HEK293 (cell line): Measurements from ENCODE around the gene ZFP62.

Source experiments
- CTCF ChIA-PET: fragments of 350-600 bp; formaldehyde crosslinking; extraction: SDS; loops from one replicate; lab custom pipeline; 2021; ENCODE audit warnings: antibody characterized with exemption; lab: Yijun Ruan, JAX
- POLR2A ChIA-PET: fragments of 300-600 bp; formaldehyde crosslinking; extraction: SDS; loops from one replicate; lab custom pipeline; 2020; ENCODE audit warnings: antibody characterized with exemption, inconsistent platforms; lab: Yijun Ruan, JAX
- H3K27ac ChIP-seq: fragments of 200-500 bp; sonication (Bioruptor generic); 2 replicates; pipeline ENCODE4 v1.5.1; 2014; ENCODE audit warnings: low read depth, low read length, control low read depth, inconsistent platforms; ENCODE audit errors: extremely low read depth
- H3K36me3 ChIP-seq, 2 experiments: fragments of 200-500 bp in 1 of 2; sonication (Bioruptor generic) in 1 of 2; 1 replicate in 1 of 2; 2 replicates in 1 of 2; pipeline ENCODE4 v1.5.1; 2014 to 2017; ENCODE audit warnings: inconsistent platforms in 2 of 2, low read length in 2 of 2; ENCODE audit not compliant: control insufficient read depth in 2 of 2, insufficient read depth in 1 of 2
- H3K4me1 ChIP-seq: fragments of 200-500 bp; sonication (Bioruptor generic); 2 replicates; pipeline ENCODE4 v1.5.1; 2014; ENCODE audit warnings: mild to moderate bottlenecking, low read length, inconsistent platforms; ENCODE audit not compliant: control insufficient read depth, insufficient read depth
- H3K4me3 ChIP-seq: 2 replicates; pipeline ENCODE4 v1.5.1; 2011; ENCODE audit warnings: low read depth, mild to moderate bottlenecking, control low read depth, low read length, moderate library complexity
- H3K9me3 ChIP-seq: fragments of 200-500 bp; sonication (Bioruptor generic); 2 replicates; pipeline ENCODE4 v1.5.1; 2014; ENCODE audit warnings: low read depth, low read length, inconsistent platforms; ENCODE audit not compliant: control insufficient read depth, insufficient read depth
- IKZF3 ChIP-seq: fragments of 450-650 bp; IDR thresholded peaks from 2 replicates; pipeline ENCODE4 v1.5.0; 2018; ENCODE audit warnings: missing biosample characterization, mild to moderate bottlenecking, missing genetic modification characterization, moderate library complexity
- INSM2 ChIP-seq: fragments of 450-650 bp; formaldehyde crosslinking; IDR thresholded peaks from 2 replicates; pipeline ENCODE4 v1.5.1; 2016; ENCODE audit warnings: missing biosample characterization, missing genetic modification characterization
- KLF1 ChIP-seq: fragments of 450-650 bp; formaldehyde crosslinking; IDR thresholded peaks from 2 replicates; pipeline ENCODE4 v1.5.1; 2016; ENCODE audit warnings: missing biosample characterization, missing genetic modification characterization
- KLF9 ChIP-seq: fragments of 450-650 bp; formaldehyde crosslinking; IDR thresholded peaks from 2 replicates; pipeline ENCODE4 v1.5.1; 2016; ENCODE audit warnings: missing biosample characterization, missing genetic modification characterization, low read depth
- SP3 ChIP-seq: fragments of 450-650 bp; formaldehyde crosslinking; IDR thresholded peaks from 2 replicates; pipeline ENCODE4 v1.5.1; 2016; ENCODE audit warnings: missing biosample characterization, missing genetic modification characterization
- ZBTB8A ChIP-seq: fragments of 450-650 bp; formaldehyde crosslinking; IDR thresholded peaks from 2 replicates; pipeline ENCODE4 v1.5.1; 2016; ENCODE audit warnings: missing biosample characterization, missing genetic modification characterization
- ZFP41 ChIP-seq: fragments of 450-650 bp; formaldehyde crosslinking; IDR thresholded peaks from 2 replicates; pipeline ENCODE4 v1.5.1; 2016; ENCODE audit warnings: missing biosample characterization, missing genetic modification characterization, borderline replicate concordance
- ZFP69B ChIP-seq: fragments of 450-650 bp; formaldehyde crosslinking; IDR thresholded peaks from 2 replicates; pipeline ENCODE4 v1.5.1; 2016; ENCODE audit warnings: missing biosample characterization, missing genetic modification characterization
- ZNF184 ChIP-seq: fragments of 450-650 bp; IDR thresholded peaks from 2 replicates; pipeline ENCODE4 v1.5.1; 2018; ENCODE audit warnings: missing biosample characterization, mild to moderate bottlenecking, missing genetic modification characterization
- ZNF24 ChIP-seq: fragments of 450-650 bp; formaldehyde crosslinking; IDR thresholded peaks from 2 replicates; pipeline ENCODE4 v1.5.1; 2016; ENCODE audit warnings: missing biosample characterization, missing genetic modification characterization
- ZNF302 ChIP-seq: fragments of 450-650 bp; formaldehyde crosslinking; IDR thresholded peaks from 2 replicates; pipeline ENCODE4 v1.5.1; 2016; ENCODE audit warnings: missing biosample characterization, missing genetic modification characterization, low read depth
- ZNF324 ChIP-seq: fragments of 450-650 bp; formaldehyde crosslinking; IDR thresholded peaks from 2 replicates; pipeline ENCODE4 v1.5.1; 2016; ENCODE audit warnings: missing biosample characterization, missing genetic modification characterization
- ZNF354C ChIP-seq: fragments of 450-650 bp; formaldehyde crosslinking; IDR thresholded peaks from 2 replicates; pipeline ENCODE4 v1.5.1; 2016; ENCODE audit warnings: missing biosample characterization, missing genetic modification characterization, low read depth, borderline replicate concordance
- ZNF416 ChIP-seq: fragments of 450-650 bp; formaldehyde crosslinking; IDR thresholded peaks from 2 replicates; pipeline ENCODE4 v1.5.1; 2016; ENCODE audit warnings: missing biosample characterization, missing genetic modification characterization
- ZNF423 ChIP-seq: fragments of 450-650 bp; formaldehyde crosslinking; IDR thresholded peaks from 2 replicates; pipeline ENCODE4 v1.5.1; 2016; ENCODE audit warnings: missing biosample characterization, missing genetic modification characterization
- ZNF561 ChIP-seq: fragments of 450-650 bp; IDR thresholded peaks from 2 replicates; pipeline ENCODE4 v1.5.1; 2018; ENCODE audit warnings: missing biosample characterization, missing genetic modification characterization, borderline replicate concordance
- ZNF629 ChIP-seq: fragments of 450-650 bp; formaldehyde crosslinking; IDR thresholded peaks from 2 replicates; pipeline ENCODE4 v1.5.1; 2017; ENCODE audit warnings: missing biosample characterization, missing genetic modification characterization
- ZNF645 ChIP-seq: fragments of 450-650 bp; formaldehyde crosslinking; IDR thresholded peaks from 2 replicates; pipeline ENCODE4; 2016; ENCODE audit warnings: missing biosample characterization, missing genetic modification characterization
- ZNF776 ChIP-seq: fragments of 450-650 bp; formaldehyde crosslinking; IDR thresholded peaks from 2 replicates; pipeline ENCODE4 v1.5.0; 2017; ENCODE audit warnings: missing biosample characterization, missing genetic modification characterization, borderline replicate concordance
- ZNF777 ChIP-seq: fragments of 450-650 bp; formaldehyde crosslinking; IDR thresholded peaks from 2 replicates; pipeline ENCODE4 v1.5.1; 2017; ENCODE audit warnings: missing biosample characterization, missing genetic modification characterization, borderline replicate concordance
- TF ChIP-seq, protein P1 (sequence below): fragments of 450-650 bp; formaldehyde crosslinking; conservative IDR thresholded peaks from 2 replicates; pipeline ENCODE4 v1.5.1; 2016; ENCODE audit warnings: low read depth, missing biosample characterization, missing genetic modification characterization

The ZFP62 gene

DNA sequence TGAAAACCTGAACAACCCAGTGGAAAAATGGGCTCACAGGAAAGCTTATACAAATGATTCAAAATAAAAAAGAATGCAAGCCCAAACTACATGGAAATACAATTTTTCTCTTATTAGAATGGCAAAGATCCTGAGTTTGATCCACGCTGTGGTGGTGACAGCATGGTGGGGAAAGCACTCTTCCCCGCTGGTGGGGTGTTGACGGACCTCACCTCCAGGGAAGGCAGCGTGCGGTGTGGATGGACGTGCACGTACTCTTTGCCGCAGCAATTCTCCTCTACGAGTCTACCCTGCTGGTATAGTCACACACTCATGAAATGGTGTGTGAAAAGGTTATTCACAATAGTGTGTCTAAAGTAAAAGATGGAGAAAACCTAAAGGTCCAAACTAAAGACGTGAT lies 5.9 kb upstream of the ZFP62 start:
- no peak overlapping the region for H3K4me3 ChIP-seq
- TF ChIP-seq ZNF184 (tag by site-specific recombination), result no peak
- no peak for TF ChIP-seq ZNF629 (tag by site-specific recombination)
- TF ChIP-seq ZNF354C (tag by site-specific recombination), result no peak
- TF ChIP-seq, protein P1, sequence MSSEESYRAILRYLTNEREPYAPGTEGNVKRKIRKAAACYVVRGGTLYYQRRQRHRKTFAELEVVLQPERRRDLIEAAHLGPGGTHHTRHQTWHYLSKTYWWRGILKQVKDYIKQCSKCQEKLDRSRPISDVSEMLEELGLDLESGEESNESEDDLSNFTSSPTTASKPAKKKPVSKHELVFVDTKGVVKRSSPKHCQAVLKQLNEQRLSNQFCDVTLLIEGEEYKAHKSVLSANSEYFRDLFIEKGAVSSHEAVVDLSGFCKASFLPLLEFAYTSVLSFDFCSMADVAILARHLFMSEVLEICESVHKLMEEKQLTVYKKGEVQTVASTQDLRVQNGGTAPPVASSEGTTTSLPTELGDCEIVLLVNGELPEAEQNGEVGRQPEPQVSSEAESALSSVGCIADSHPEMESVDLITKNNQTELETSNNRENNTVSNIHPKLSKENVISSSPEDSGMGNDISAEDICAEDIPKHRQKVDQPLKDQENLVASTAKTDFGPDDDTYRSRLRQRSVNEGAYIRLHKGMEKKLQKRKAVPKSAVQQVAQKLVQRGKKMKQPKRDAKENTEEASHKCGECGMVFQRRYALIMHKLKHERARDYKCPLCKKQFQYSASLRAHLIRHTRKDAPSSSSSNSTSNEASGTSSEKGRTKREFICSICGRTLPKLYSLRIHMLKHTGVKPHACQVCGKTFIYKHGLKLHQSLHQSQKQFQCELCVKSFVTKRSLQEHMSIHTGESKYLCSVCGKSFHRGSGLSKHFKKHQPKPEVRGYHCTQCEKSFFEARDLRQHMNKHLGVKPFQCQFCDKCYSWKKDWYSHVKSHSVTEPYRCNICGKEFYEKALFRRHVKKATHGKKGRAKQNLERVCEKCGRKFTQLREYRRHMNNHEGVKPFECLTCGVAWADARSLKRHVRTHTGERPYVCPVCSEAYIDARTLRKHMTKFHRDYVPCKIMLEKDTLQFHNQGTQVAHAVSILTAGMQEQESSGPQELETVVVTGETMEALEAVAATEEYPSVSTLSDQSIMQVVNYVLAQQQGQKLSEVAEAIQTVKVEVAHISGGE (tag by site-specific recombination), result no peak
- TF ChIP-seq ZNF776 (tag by site-specific recombination), result no peak
- TF ChIP-seq ZBTB8A (tag by site-specific recombination), result no peak
- no peak for TF ChIP-seq ZNF645 (tag by site-specific recombination)
- TF ChIP-seq ZFP69B (tag by site-specific recombination), result no peak
- no peak for TF ChIP-seq ZNF302 (tag by site-specific recombination)
- TF ChIP-seq KLF9, result no peak
- TF ChIP-seq ZNF24 (tag by site-specific recombination), result no peak
- TF ChIP-seq ZNF423 (tag by site-specific recombination), result no peak
- TF ChIP-seq ZNF561, result no peak
- no peak for TF ChIP-seq ZNF416 (tag by site-specific recombination)
- no peak for TF ChIP-seq INSM2 (tag by site-specific recombination)
- no peak for TF ChIP-seq ZNF777
- no peak for TF ChIP-seq ZFP41
- H3K4me1 ChIP-seq, result no peaks in the 10 kb centered on the region
- ChIA-PET POLR2A (no interaction called here), CTCF (interaction anchor here (0.6 to 1.3 kb wide), 4 partner anchors 27 to 316 kb away, joined by 3 to 4 read pairs (median 3); no protein-coding TSS in a partner anchor)
- H3K9me3 ChIP-seq, result no peaks in the 10 kb centered on the region
- H3K27ac ChIP-seq, result no peak overlapping the region
- no peaks in the 10 kb centered on the region for H3K36me3 ChIP-seq

DNA sequence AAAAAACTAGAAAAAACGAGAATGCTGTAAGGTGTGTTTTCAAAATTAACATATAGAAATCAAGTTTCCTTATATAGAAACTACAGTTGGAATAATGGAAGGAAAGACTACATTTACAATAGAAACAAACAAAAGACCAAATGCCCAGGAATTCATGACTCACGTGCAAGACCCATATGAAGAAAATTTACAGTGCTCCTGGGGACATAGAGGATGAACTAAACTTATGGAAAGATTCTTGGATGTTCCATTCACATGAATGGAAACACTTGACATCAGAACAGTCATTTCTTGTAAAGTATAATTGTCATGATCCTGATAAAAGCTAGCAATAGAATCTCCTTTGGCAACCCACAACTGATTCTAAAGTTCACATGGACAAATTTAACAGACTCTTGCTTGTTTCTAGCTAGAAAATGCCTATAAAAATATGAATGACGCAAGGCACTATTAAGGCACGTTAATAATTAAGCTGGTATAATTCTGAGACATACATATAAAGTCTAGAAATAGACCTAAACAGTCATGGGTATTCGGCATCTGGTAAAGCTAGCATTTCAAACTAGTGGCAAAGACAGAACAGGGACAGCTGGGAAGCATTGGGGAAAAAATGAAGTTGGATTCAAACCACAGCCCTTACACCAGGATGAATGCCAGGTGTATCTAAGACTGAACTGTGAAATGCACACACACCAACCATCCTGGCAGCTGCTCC lies 5.1 kb upstream of the ZFP62 start:
- ChIA-PET CTCF (interaction anchor here (0.6 to 1.4 kb wide), 6 partner anchors 8 to 318 kb away, joined by 3 to 4 read pairs (median 4); no protein-coding TSS in a partner anchor), POLR2A (no interaction called here)

More for the DNA sequence above, 5.1 kb upstream of the ZFP62 start:
- TF ChIP-seq ZNF324 (tag by site-specific recombination) (no peak), SP3 (tag by site-specific recombination) (no peak), KLF1 (tag by site-specific recombination) (no peak), IKZF3 (tag by site-specific recombination) (no peak)
- Histone ChIP-seq H3K4me1 (no peaks in the 10 kb centered on the region), H3K9me3 (no peaks in the 10 kb centered on the region), H3K4me3 (no peak overlapping the region), H3K36me3 (no peaks in the 10 kb centered on the region), H3K27ac (no peak overlapping the region)
